Upper lobe of left lung (tissue), 6 donors: Measurements from ENCODE around the gene GPN2. TPM values are rescaled to one million over a fixed set of nuclear protein-coding genes. Genes with fewer than 3 reads are reported as not detected.
A peak's percentile ranks its signal among the peaks of the same experiment; 100 is the strongest.

ENCODE experiments used
- ATAC-seq, 2 donors: fragments of 200-7000 bp; cut with Tn5 transposase; one replicate each; pipeline ENCODE4 v1.9.1; 2022; ENCODE audit warnings: mild to moderate bottlenecking in 2 of 2, moderate library complexity in 2 of 2; ENCODE audit not compliant: low FRiP score in 2 of 2
- DNase-seq, 2 donors: peaks; one replicate each; pipeline ENCODE4 v3.0.0-alpha.2; 2019 to 2020
- H3K27ac ChIP-seq, 4 donors: fragments of 200-600 bp; sonication (generic); one replicate each; pipeline ENCODE4 v1.5.1; 2016 to 2019
- H3K27me3 ChIP-seq, 4 donors: fragments of 200-600 bp; sonication (generic); one replicate each; pipeline ENCODE4 v1.5.1; 2017 to 2019
- H3K36me3 ChIP-seq, 4 donors: fragments of 200-600 bp; sonication (generic); one replicate each; pipeline ENCODE4 v1.5.1; 2016 to 2019
- H3K4me1 ChIP-seq, 4 donors: fragments of 200-600 bp; sonication (generic); one replicate each; pipeline ENCODE4 v1.5.1; 2018 to 2019
- H3K4me3 ChIP-seq, 4 donors: fragments of 200-600 bp; sonication (generic); one replicate each; pipeline ENCODE4 v1.5.1; 2017 to 2019; ENCODE audit warnings: mild to moderate bottlenecking in 2 of 4, moderate library complexity in 1 of 4
- H3K9me3 ChIP-seq, 4 donors: fragments of 200-600 bp; sonication (generic); one replicate each; pipeline ENCODE4 v1.5.1; 2018 to 2019
- EP300 ChIP-seq, 4 donors: sonication (generic); formaldehyde crosslinking; IDR thresholded peaks; one replicate each; pipeline ENCODE4 v1.5.1; 2017; ENCODE audit warnings: antibody characterized with exemption in 4 of 4, control low read depth in 2 of 4
- POLR2A ChIP-seq, 4 donors: fragments of 450-650 bp; IDR thresholded peaks; one replicate each; pipeline ENCODE4 v1.5.1; 2016 to 2017; ENCODE audit warnings: antibody characterized with exemption in 4 of 4, mild to moderate bottlenecking in 2 of 4
- POLR2AphosphoS5 ChIP-seq, 2 donors: sonication (generic); formaldehyde crosslinking; IDR thresholded peaks; one replicate each; pipeline ENCODE4 v1.5.1; 2017; ENCODE audit warnings: antibody characterized with exemption in 2 of 2
- WGBS, 2 donors: methylation state at CpG; one replicate each; pipeline ENCODE4 v1.1.5; 2017 to 2018; 5-methylcytosine and 5-hydroxymethylcytosine counted together
- total RNA-seq, 6 donors: library from RNA; depleted of rRNA in 4 of 6; stranded (reverse); fragments of >200 nt in 4 of 6; gene quantifications; one replicate each; pipeline versions ENCODE4 v1.1.0 to v1.2.1, GENCODE V29; 2016 to 2021
- TF ChIP-seq, protein P1 (sequence below), 6 experiments: fragments of 450-650 bp in 4 of 6; fragments of 200-600 bp in 2 of 6; sonication (generic) in 2 of 6; IDR thresholded peaks; one replicate each; pipeline ENCODE4 v1.5.1; 2016 to 2019; ENCODE audit warnings: antibody characterized with exemption in 6 of 6
- donor health status: DM: no; HTN: no; CAD: no; lungs with moderate emphysema.
- donor health status: DM: no; HTN: yes; CAD: no; lungs with severe emphysema.

GPN2 gene
- total RNA-seq, 6 donors from 2014 or later, result 10.1 to 29.6 (median 18.5) TPM

DNA sequence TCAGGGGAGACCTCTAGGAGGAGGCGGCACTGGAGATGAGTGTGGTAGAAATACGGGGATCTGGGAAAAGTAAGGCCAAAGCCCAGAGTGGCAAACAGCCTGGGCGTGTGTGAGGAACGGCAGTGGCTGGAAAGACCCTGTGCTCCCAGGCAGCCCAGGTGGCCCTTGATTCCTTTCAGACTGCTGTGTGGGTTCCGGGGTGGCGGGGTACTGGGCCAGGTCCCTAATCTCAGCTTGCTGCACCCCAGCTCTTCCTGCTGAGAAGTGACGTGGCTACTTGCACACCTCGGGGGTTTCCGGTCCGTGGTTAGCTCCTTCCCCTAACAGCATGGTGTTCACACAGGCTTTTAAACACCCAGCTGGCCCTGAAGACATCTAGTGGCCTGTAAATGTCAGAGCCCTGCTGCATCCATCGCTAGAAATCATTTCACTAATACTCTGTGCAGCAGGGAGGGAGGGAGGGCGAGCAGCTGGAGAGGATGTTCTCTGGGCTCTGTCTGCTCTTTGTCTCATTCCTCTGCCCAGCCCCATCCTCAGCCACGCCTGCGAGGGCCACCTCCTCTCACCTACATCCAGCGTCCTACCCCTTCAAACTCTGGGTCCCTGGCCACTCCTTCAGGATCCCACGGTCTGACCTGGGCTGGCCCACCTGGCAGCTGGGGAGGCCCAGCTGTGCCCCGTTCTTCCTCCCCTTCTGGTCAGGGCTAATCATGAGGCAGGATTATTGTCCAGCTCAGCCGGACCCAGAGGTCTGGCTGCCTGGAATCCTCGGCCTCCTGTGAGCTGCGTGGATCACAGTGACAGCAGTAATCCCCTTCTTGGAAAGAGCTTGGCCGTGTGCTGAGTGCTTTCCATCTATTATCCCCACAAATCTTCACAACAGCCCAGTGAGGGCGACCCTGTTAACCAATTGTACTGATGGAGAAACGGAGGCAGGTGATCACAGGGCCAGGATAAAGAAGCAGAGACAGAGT is 56.4 kb downstream of the GPN2 start:
- H3K4me1 ChIP-seq, result peaks cover 9 to 25% (median 18%) of the 10 kb centered on the region in 4 donors
- DNase-seq (peak in 1 of 2 donors; percentile 83), ATAC-seq (peak; percentile 41 to 71)
- no peak for TF ChIP-seq EP300 (IDR thresholded peaks at IDR 0.05)
- TF ChIP-seq, protein P1, sequence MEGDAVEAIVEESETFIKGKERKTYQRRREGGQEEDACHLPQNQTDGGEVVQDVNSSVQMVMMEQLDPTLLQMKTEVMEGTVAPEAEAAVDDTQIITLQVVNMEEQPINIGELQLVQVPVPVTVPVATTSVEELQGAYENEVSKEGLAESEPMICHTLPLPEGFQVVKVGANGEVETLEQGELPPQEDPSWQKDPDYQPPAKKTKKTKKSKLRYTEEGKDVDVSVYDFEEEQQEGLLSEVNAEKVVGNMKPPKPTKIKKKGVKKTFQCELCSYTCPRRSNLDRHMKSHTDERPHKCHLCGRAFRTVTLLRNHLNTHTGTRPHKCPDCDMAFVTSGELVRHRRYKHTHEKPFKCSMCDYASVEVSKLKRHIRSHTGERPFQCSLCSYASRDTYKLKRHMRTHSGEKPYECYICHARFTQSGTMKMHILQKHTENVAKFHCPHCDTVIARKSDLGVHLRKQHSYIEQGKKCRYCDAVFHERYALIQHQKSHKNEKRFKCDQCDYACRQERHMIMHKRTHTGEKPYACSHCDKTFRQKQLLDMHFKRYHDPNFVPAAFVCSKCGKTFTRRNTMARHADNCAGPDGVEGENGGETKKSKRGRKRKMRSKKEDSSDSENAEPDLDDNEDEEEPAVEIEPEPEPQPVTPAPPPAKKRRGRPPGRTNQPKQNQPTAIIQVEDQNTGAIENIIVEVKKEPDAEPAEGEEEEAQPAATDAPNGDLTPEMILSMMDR (IDR thresholded peaks at IDR 0.05), result peak in 2 of 6 experiments; percentile 8 to 12
- peak in 1 of 4 donors; percentile 33 for TF ChIP-seq POLR2A (IDR thresholded peaks at IDR 0.05)
- TF ChIP-seq POLR2AphosphoS5 (IDR thresholded peaks at IDR 0.05), result peak; percentile 36 to 42
- H3K27ac ChIP-seq, result peak overlapping the region; percentile 54 to 82 (median 72)
- WGBS, 2 donors, result 75 to 80% methylated on average over 15 to 23 of the region's 23 CpGs
- H3K27me3 ChIP-seq, result no peaks in the 10 kb centered on the region
- H3K36me3 ChIP-seq, result peaks cover 0 to 73% (median 42%) of the 10 kb centered on the region in 4 donors
- H3K4me3 ChIP-seq, result no peak overlapping the region
- no peaks in the 10 kb centered on the region for H3K9me3 ChIP-seq

DNA sequence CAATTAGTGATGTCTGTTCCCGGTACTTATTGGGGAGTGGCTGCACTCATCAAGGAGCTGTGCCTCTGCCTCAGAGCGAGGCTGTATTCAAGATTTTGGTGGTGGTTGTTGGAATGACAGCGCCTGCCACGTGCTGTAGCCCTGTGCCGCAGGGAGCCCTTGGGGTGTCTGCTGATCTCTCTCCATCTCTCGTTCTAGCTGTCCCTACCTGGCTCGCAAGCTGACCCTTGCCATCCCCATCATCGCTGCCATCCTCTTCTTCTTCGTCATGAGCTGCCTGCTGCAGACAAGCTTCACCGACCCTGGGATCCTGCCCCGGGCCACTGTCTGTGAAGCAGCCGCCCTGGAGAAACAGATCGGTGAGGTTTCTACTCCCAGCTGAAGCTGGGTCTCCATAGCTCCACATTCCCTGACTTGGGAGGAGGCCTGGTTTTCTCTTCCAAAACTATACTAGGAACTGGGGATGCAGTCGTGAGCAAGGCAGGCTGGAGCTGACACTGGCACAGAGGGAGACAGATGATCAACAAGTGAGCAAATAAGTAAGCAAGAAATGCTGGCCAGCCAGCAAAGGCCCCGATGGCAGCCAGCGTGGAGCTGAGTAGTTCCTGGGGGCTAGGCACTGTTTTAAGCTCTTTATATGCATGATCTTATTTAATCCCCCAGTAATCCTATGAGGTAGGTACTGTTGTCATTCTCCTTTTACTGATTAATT is 57.7 kb downstream of the GPN2 start:
- H3K27me3 ChIP-seq, result no peaks in the 10 kb centered on the region
- DNase-seq (no peak), ATAC-seq (no peak)
- peaks cover 0 to 62% (median 33%) of the 10 kb centered on the region in 4 donors for H3K36me3 ChIP-seq
- peaks cover 21 to 39% (median 31%) of the 10 kb centered on the region in 4 donors for H3K4me1 ChIP-seq
- H3K9me3 ChIP-seq, result no peaks in the 10 kb centered on the region
- 92 to 95% methylated on average over 15 to 16 of the region's 16 CpGs for WGBS, 2 donors
- TF ChIP-seq, protein P1 (IDR thresholded peaks at IDR 0.05), result no peak
- TF ChIP-seq POLR2AphosphoS5 (IDR thresholded peaks at IDR 0.05) (no peak), EP300 (IDR thresholded peaks at IDR 0.05) (no peak), POLR2A (IDR thresholded peaks at IDR 0.05) (no peak)
- H3K27ac ChIP-seq, result peak overlapping the region; percentile 18 to 82 (median 72)
- H3K4me3 ChIP-seq, result no peak overlapping the region

- ATAC-seq, result peak in 1 of 2 donors; percentile 32
- H3K4me1 ChIP-seq, result peaks cover 23 to 43% (median 34%) of the 10 kb centered on the region in 4 donors
- no peaks in the 10 kb centered on the region for H3K27me3 ChIP-seq
- H3K4me3 ChIP-seq, result no peak overlapping the region
- peak in 1 of 2 donors; percentile 40 for DNase-seq
- WGBS, 2 donors, result 56 to 64% methylated on average over 3 of the region's 3 CpGs
- no peaks in the 10 kb centered on the region for H3K9me3 ChIP-seq
- H3K27ac ChIP-seq, result peak overlapping the region; percentile 45 to 82 (median 72)
- TF ChIP-seq, protein P1 (IDR thresholded peaks at IDR 0.05), result no peak
- TF ChIP-seq EP300 (IDR thresholded peaks at IDR 0.05) (no peak), POLR2A (IDR thresholded peaks at IDR 0.05) (no peak), POLR2AphosphoS5 (IDR thresholded peaks at IDR 0.05) (no peak)
- peaks cover 0 to 56% (median 32%) of the 10 kb centered on the region in 4 donors for H3K36me3 ChIP-seq
These were observed 58.4 kb downstream of the GPN2 start for GRCh38 chr1:26831546-26832248.

DNA sequence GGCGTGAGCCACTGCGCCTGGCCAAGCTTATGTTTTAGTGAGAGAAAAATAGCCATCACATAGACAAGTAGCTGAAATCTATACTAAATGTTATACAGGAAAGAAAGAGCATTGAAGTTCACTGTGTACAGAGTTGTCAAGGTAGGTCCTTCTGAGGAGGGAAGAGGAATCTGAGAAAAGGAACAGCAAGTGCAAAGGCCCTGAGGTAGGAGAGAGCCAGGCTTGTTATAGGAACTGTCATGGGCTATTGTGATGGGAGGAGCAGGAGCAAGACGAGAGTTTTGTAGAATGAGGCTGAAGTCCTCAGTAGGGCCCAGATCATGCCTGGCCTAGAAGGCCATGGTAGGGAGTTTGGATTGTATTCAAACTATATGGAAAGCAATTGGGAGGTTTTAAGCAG is 59.0 kb downstream of the GPN2 start:
- peak overlapping the region; percentile 45 to 82 (median 72) for H3K27ac ChIP-seq
- TF ChIP-seq EP300 (IDR thresholded peaks at IDR 0.05) (no peak), POLR2A (IDR thresholded peaks at IDR 0.05) (no peak), POLR2AphosphoS5 (IDR thresholded peaks at IDR 0.05) (no peak)
- TF ChIP-seq, protein P1 (IDR thresholded peaks at IDR 0.05), result no peak
- H3K4me1 ChIP-seq, result peaks cover 24 to 46% (median 37%) of the 10 kb centered on the region in 4 donors
- H3K4me3 ChIP-seq, result no peak overlapping the region
- no peaks in the 10 kb centered on the region for H3K9me3 ChIP-seq
- no peak for ATAC-seq
- DNase-seq, result no peak
- peaks cover 0 to 50% (median 30%) of the 10 kb centered on the region in 4 donors for H3K36me3 ChIP-seq
- WGBS, 2 donors, result 95 to 100% methylated on average over 3 of the region's 3 CpGs
- H3K27me3 ChIP-seq, result no peaks in the 10 kb centered on the region
